ENCODE measurements around the gene ID2.

The ID2 gene

DNA sequence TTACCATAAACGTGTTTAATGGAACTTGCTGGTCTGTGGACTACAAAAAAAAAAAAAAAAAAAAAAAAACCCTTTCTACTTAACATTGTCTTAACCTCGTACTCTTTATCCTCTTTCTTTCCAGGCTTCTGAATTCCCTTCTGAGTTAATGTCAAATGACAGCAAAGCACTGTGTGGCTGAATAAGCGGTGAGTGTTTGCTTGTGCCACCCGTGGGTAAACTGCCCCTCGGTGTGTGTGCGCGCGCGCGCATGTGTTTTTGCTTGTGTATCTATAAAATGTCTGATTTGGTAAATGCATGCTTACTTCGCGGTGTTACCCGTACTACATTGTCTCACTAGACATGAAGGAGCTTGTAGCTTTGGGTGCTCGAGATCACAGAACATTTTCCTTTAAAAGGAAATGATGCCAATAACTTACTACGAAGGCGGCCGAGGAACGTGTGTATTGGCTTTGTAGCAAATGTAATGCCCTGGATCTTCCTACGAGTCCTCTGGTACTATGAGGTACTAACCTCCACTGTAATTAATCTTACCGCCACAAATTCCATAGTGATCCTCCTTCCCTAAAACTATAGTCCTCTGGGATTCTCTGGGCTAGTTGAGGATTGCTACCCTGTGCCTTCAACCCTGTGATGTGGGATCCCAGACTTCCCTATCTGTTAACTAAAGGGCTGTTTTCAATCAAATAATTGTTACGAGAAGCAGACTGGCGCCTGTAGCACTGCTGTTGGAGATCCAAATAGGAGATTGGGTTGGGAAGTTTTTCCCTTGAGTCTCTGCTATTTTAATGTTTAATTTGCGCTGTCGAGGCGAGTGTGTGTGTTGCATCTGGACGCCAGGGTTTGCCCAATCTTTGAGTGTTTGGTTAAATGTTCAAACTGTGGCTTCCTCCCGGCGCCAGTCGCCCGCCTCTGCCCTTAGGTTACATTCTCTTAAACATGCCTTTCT, 1.1 kb downstream of the ID2 start:
- DNase-seq (ENCODE audit: low read depth in 3 of 3, low spot score in 1 of 3) = no peak

- no peak for DNase-seq (ENCODE audit: low read depth in 3 of 3, low spot score in 1 of 3)
Measured at GRCh38 chr2:8684540-8684877, 2.7 kb downstream of the ID2 start.

DNA sequence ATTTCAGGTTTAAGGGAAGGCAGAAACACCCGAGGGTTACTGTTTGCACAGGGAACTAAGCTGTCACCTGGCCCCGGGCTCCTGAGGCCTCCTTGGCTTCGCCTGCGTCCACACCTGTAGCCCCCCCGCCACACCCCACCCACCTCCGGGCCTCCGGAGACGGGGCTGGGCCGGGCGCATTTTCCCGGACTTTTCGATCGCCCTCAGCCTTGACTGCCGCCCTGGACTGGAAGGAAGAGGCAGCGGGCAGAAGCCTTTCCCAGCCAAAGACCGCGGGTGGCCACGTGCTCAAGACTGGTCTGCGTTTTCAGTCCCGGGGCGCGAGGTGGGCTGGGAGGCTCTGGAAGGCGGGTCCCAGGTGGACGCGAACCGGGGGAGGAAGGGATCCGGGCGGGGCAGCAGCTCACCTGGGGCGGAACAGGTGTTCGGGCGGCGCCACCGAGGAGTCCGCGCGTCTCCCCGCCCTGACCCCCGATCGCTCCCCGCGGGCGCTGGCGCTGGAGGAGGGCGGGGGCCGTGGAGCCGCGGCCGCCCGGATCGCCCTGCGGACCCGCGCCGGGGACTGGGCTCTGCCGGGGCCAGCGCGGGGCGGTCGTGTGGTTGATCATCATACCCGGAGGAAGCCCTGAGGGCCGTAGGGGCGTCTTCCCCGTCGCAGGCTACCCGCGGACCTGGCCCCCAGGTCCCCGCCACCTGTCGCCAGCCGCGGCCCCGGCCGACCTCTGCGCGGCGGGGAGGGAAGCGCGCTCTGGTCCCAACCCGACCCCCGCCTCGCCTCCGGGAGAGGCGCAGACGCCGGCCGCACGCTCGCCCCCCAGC, 3.2 kb downstream of the ID2 start:
- DNase-seq (ENCODE audit: low read depth in 3 of 3, low spot score in 1 of 3) = peak in 1 of 3 donors; percentile 51

DNA sequence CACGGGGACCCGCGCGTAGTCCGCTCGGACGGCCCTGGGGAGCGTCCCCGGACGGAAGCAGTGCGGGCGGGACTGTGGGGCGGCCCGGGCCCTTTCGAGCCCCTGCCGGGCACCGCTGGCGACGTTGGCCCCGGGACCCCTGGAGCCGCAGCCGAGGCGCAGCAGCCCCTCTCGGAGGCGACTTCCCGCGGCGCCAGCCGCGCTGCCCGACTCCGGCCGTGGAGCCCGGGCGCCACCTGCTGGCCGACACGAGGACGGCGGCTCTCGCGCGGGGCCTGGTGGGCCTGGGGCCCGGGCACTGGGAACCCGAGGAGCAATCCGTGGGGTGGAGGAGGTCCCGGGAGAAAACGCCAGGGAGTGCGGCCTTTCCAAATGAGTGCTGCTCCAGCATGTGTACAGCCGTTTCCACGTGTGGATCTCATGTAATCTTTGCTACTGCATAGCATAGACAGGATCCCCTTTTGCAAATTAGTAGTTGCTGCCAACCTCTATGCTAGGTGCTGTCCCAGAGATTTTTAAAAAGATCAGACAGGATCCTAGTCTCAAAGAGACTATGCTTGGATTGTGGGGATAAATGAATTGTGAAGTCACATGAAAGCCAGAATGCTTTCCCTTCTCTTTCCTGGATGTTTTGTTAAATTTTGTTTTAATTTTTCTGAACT, 4.0 kb downstream of the ID2 start:
- peak in 2 of 3 donors; percentile 69 to 88 for DNase-seq (ENCODE audit: low read depth in 3 of 3, low spot score in 1 of 3)

GRCh38 chr2:8691859-8692437, 10.1 kb downstream of the ID2 start:
- DNase-seq (ENCODE audit: low read depth in 3 of 3, low spot score in 1 of 3) = no peak

DNA sequence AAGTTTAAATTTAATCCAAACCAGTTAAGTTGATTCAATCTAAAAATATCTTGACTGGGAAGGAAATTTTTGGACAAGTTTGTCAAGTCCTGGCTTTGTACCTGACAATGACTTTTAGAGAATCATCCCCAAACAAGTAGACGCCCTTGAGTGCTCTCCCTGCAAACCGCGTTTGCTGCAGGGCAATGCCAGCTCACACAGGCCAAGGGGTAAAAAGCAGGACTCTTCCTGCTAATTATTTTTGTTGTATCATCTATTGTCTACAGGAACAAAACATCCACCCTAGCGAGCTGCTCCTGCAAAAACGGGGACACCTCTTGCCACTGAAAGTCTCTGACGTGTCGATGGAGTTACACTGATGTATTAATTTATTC, 10.9 kb downstream of the ID2 start:
- DNase-seq (ENCODE audit: low read depth in 3 of 3, low spot score in 1 of 3) = no peak

GRCh38 chr2:8693157-8693821, 11.4 kb downstream of the ID2 start:
- DNase-seq (ENCODE audit: low read depth in 3 of 3, low spot score in 1 of 3) = no peak

DNA sequence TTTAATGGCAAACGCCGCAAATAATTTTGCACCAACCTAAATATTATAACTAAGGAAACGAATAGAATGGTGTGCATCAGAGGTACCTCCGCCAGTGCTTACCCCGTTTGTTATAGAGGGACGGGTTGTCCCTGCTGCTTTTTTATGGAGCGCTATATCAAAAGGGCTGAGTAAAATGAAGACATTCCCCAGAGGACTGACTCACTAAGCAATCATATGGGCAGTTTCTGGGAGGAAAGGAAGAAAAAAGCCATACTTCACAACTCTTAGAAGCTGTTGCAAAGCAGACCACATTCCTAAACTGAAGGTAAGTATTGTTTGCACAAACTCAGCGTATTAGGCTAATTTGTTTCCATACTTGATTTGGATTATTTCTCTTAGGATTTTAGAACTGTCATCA, 12.9 kb downstream of the ID2 start:
- DNase-seq (ENCODE audit: low read depth in 3 of 3, low spot score in 1 of 3) = no peak

DNA sequence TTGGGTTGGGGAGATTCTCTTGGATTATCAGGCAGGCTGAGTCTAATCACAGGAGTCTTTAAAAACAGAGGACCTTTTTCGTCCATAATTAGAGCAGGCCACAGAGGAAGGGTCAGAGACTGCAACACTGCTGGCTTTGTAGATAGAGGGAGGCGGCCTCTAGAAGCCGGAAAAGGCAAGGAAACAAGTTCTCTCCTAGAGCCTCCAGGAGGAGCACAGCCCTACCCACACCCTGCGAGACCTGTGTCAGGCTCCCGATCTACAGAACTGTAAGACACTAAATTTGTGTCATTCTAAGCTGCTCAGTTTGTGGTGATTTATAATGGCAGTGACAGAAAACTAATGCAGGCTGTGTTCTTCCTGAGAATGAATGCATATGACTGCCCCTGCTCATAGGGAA, 15.3 kb downstream of the ID2 start:
- DNase-seq (ENCODE audit: low read depth in 3 of 3, low spot score in 1 of 3) = no peak

DNA sequence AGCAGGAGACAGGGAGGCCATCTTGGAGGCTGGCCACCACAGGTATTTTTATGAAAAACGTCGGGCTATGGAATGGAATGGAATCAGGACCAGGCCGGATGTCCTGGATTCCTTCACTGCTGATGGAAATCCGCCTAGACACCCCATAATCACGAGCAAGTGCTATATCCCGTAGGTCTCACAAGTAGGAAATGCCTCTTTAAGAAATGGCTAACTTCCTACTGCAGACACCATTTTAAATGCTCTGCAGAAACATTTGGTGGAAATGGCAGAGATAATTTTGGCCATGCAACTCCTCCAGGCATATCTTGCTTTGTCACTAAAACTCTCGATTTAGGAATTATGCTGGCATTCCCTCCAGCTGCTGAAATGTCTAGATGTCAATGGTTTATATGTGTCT, 18.0 kb downstream of the ID2 start:
- DNase-seq (ENCODE audit: low read depth in 3 of 3, low spot score in 1 of 3) = no peak

DNA sequence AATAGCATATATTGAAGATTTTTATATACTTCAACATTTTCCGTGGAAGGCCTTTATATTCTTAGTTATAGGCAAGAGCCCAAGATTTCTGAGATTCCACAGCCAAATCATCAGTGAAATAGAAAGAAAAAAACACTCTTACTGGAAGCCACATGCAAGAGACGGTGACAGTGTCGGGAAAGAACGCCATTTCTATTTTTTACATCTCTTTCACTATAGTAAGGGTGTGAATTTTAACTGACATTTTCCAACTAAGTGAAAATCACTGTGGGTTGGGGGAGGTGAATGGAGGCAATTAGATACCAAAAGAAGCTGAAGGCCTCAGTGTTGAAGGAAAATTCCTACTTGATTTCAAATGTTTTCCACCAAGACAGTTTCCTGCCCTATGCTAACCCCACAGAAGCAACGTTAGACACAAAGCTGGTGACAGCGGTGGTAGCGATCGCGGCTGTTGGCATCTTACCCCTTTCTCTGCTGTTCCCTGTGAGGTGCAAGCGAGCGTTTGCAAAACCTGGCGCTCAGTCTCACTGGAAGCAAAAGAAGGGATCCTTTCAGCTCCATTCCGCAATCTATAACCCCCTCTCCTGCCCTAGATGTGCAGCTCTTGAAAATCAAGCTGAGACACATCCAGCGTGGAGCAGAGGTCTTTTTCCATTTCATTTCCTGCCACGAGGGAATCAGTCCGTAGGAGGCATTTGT, 20.0 kb downstream of the ID2 start:
- no peak for DNase-seq (ENCODE audit: low read depth in 3 of 3, low spot score in 1 of 3)

- DNase-seq (ENCODE audit: low read depth in 3 of 3, low spot score in 1 of 3) = no peak
Measured at GRCh38 chr2:8704906-8705305, 23.1 kb downstream of the ID2 start.

DNA sequence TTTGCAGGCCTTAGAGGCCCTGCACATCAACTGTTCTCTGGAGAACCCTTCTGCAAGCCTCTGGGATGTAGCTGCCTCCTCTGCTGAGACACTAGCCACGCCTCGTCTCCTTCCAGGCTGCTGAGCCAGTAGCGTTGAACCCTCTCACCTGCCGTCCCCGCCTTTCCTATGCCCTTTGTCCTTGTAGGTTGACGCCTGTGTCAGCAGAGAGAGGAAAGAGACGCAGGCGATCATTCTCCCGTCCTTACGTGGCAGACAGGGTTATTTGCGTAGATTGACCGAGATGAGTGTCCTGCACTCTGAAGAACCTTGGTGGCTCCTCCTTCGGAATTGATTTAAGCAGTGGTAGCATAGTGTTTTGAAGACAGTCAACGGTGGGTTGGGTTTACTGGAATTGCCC, 27.8 kb downstream of the ID2 start:
- no peak for DNase-seq (ENCODE audit: low read depth in 3 of 3, low spot score in 1 of 3)

- no peak for DNase-seq (ENCODE audit: low read depth in 3 of 3, low spot score in 1 of 3)
Measured at GRCh38 chr2:8710951-8711350, 29.1 kb downstream of the ID2 start.

DNA sequence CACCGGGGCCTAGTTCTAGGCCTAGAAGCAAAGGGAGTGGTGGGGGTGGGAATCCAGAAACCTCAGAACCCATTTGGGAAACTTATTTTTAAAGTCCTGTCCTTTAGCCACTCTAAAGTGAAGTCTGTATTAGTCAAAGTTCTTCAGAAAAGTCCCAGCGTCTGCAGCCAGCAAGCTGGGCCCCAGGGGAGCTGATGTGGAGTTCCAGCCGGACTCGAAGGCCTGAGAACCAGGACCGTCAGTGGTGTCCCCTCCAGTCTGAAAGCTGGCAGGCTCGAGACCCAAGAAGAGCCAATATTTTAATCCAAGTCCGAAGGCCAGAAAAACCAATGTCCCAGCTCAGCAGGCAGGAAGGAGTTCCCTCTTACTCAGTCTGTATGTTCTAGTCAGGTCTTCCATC, 32.4 kb downstream of the ID2 start:
- no peak for DNase-seq (ENCODE audit: low read depth in 3 of 3, low spot score in 1 of 3)

DNA sequence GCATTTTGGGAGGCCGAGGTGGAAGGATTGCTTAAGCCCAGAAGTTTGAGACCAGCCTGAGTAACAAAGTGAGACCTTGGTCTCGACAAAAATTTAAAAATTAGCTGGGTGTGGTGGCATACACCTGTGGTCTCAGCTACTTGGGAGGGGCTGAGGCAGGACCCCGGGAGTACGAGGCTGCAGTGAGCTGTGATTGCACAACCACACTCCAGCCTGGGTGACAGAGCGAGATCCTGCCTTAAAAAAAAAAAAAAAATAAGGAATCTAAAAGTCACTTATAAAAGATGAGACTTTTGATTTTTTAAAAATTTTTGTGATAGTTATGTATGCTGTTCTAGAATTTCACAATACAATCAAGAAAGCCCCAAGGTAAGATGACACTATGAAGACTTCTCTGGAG, 33.1 kb downstream of the ID2 start:
- no peak for DNase-seq (ENCODE audit: low read depth in 3 of 3, low spot score in 1 of 3)

DNA sequence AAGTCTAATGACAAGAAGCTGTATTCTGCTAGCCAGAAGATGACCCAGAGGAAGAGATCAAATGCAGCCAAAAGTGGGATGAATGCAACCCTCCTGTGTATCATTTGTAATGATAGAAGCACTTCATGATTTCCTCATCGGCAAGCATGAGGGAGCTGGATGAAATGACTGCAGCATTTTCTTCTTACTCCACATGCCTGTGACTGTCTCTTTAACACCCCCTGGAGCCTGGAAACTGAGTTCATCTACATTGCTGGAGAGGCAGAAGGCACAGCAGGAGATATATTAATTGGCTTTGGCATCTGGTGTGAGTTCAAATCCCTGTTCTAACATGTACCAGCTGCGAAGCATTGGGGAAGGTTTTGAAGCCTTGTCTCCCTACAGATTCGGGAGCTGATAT, 37.7 kb downstream of the ID2 start:
- no peak for DNase-seq (ENCODE audit: low read depth in 3 of 3, low spot score in 1 of 3)

DNA sequence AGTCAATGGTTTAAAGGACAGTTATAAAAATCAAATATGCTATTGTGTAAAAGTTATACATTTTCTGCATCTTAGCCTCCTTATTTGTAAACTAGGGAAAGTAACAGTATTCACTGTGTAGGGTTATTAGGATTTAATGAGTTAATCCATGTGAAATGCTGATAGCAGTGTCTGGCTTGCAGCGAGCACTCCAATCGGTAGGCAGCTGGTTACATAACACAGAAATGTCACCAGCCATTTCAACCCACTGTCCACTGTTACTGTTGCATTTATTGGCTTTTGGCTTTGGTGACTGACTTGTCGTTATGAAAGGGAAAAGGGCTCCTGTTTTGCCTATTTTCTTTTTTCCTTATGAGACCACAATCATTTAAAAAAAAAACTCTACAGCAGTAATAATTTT, 38.9 kb downstream of the ID2 start:
- no peak for DNase-seq (ENCODE audit: low read depth in 3 of 3, low spot score in 1 of 3)

GRCh38 chr2:8721410-8721809, 39.6 kb downstream of the ID2 start:
- DNase-seq (ENCODE audit: low read depth in 3 of 3, low spot score in 1 of 3) = no peak

DNA sequence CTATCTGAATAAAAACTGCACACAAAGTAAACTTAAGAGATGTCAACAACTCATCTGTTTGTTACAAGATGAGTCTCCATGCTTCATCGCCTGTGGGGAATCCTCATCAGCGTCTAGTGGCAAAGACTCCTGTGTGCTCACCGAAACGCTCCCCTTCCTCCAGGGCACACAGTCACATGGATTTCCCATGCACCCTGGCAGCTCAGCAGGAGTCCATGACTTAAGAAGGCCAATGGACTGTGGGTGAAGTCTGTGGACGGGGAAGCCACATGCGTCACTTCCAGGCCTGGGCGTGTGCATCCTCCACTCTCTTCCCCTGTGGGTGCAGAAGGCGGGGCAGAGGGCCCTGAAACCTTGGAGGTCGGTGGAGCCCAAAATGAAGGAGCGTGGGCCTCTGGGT, 41.1 kb downstream of the ID2 start:
- no peak for DNase-seq (ENCODE audit: low read depth in 3 of 3, low spot score in 1 of 3)

Measured in stimulated activated CD4-positive, alpha-beta T cell treated with anti-CD3 and anti-CD28 coated beads, TNF-alpha, amount 100 ng/mL, for 1 hour (primary cell).